ENCODE measurements around the gene USP24.

- TF ChIP-seq EGR1 (IDR thresholded peaks at IDR 0.05) (no peak), CREB1 (IDR thresholded peaks at IDR 0.05; ENCODE audit: low read depth) (no peak), EP300 (IDR thresholded peaks at IDR 0.05; ENCODE audit: borderline replicate concordance) (no peak), TAF1 (IDR thresholded peaks at IDR 0.05; ENCODE audit: low read depth) (no peak), TCF12 (IDR thresholded peaks at IDR 0.05; ENCODE audit: low read depth) (no peak), CEBPB (IDR thresholded peaks at IDR 0.05) (no peak), REST (IDR thresholded peaks at IDR 0.05; ENCODE audit: low read depth) (no peak), RAD21 (IDR thresholded peaks at IDR 0.05; ENCODE audit: low read depth) (no peak), USF1 (IDR thresholded peaks at IDR 0.05) (no peak)
These were observed 33.5 kb downstream of the USP24 start for GRCh38 chr1:55181666-55182065.

Data from Ishikawa (cell line).